Liver (tissue), 9 donors: ENCODE data around the gene DHRS12. TPM values are rescaled to one million over a fixed set of nuclear protein-coding genes. Genes with fewer than 3 reads are reported as not detected.

Experiments used
- DNase-seq: peaks from one replicate; pipeline ENCODE4 v3.0.0-alpha.2; 2017; ENCODE audit warnings: low spot score
- H3K27ac ChIP-seq, 2 donors: one replicate each; pipeline ENCODE4 v1.7.0; 2013; ENCODE audit warnings: inconsistent platforms in 2 of 2, low read length in 2 of 2, control low read depth in 1 of 2, low read depth in 1 of 2, mild to moderate bottlenecking in 1 of 2
- H3K27me3 ChIP-seq, 4 donors: one replicate each; pipeline versions ENCODE4 v1.6.1 to v1.7.0; 2013; ENCODE audit warnings: low read length in 3 of 4, inconsistent platforms in 1 of 4, mild to moderate bottlenecking in 1 of 4, moderate library complexity in 1 of 4; ENCODE audit not compliant: control insufficient read depth in 4 of 4, insufficient read depth in 4 of 4
- H3K36me3 ChIP-seq, 4 donors: one replicate each; pipeline versions ENCODE4 v1.6.1 to v1.7.0; 2013; ENCODE audit warnings: low read length in 3 of 4, mild to moderate bottlenecking in 3 of 4, low read depth in 1 of 4, moderate library complexity in 1 of 4; ENCODE audit not compliant: control insufficient read depth in 4 of 4, insufficient read depth in 3 of 4
- H3K4me1 ChIP-seq, 4 donors: one replicate each; pipeline versions ENCODE4 v1.6.1 to v1.7.0; 2013; ENCODE audit warnings: low read length in 3 of 4, mild to moderate bottlenecking in 3 of 4, moderate library complexity in 1 of 4; ENCODE audit not compliant: control insufficient read depth in 4 of 4, insufficient read depth in 4 of 4
- H3K4me3 ChIP-seq, 3 donors: one replicate each; pipeline versions ENCODE4 v1.6.1 to v1.7.0; 2013; ENCODE audit warnings: low read length in 3 of 3, control low read depth in 1 of 3, low read depth in 1 of 3, mild to moderate bottlenecking in 1 of 3
- H3K9ac ChIP-seq, 2 donors: one replicate each; pipeline ENCODE4 v1.7.0; 2013; ENCODE audit warnings: low read length in 2 of 2, mild to moderate bottlenecking in 2 of 2, moderate library complexity in 2 of 2, control low read depth in 1 of 2, low read depth in 1 of 2
- H3K9me3 ChIP-seq, 4 donors: one replicate each; pipeline versions ENCODE4 v1.6.1 to v1.7.0; 2013; ENCODE audit warnings: low read length in 3 of 4; ENCODE audit not compliant: control insufficient read depth in 4 of 4
- ATF3 ChIP-seq: IDR thresholded peaks from 2 replicates; pipeline ENCODE4 v1.6.1; 2016; ENCODE audit warnings: antibody characterized with exemption
- CTCF ChIP-seq: fragments of 150-350 bp; IDR thresholded peaks from 2 replicates; pipeline ENCODE4 v1.5.1; 2017; ENCODE audit warnings: improper control_type of control experiment, low read depth, low read length; ENCODE audit not compliant: missing input control
- EGR1 ChIP-seq, 2 donors: IDR thresholded peaks; 2 replicates each; pipeline ENCODE4 v1.6.1; 2016 to 2018; ENCODE audit warnings: antibody characterized with exemption in 2 of 2, low read depth in 2 of 2
- FOXA2 ChIP-seq: IDR thresholded peaks from 2 replicates; pipeline ENCODE4 v1.6.1; 2016; ENCODE audit warnings: antibody characterized with exemption
- GABPA ChIP-seq, 2 donors: IDR thresholded peaks in 1 of 2; conservative IDR thresholded peaks in 1 of 2; 2 replicates each; pipeline ENCODE4 v1.6.1; 2016; ENCODE audit warnings: antibody characterized with exemption in 2 of 2, mild to moderate bottlenecking in 1 of 2, moderate library complexity in 1 of 2
- HNF4A ChIP-seq, 2 donors: conservative IDR thresholded peaks; 2 replicates each; pipeline ENCODE4 v1.6.1; 2016; ENCODE audit warnings: antibody characterized with exemption in 2 of 2, mild to moderate bottlenecking in 2 of 2
- HNF4G ChIP-seq: IDR thresholded peaks from 2 replicates; pipeline ENCODE4 v1.6.1; 2016; ENCODE audit warnings: antibody characterized with exemption
- JUND ChIP-seq, 2 donors: IDR thresholded peaks; 2 replicates each; pipeline ENCODE4 v1.6.1; 2016; ENCODE audit warnings: antibody characterized with exemption in 2 of 2
- MAX ChIP-seq: IDR thresholded peaks from 2 replicates; pipeline ENCODE4 v1.6.1; 2016; ENCODE audit warnings: antibody characterized with exemption
- NR2F2 ChIP-seq: IDR thresholded peaks from 2 replicates; pipeline ENCODE4 v1.6.1; 2016; ENCODE audit warnings: antibody characterized with exemption
- RAD21 ChIP-seq, 2 donors: IDR thresholded peaks; 2 replicates each; pipeline ENCODE4 v1.6.1; 2016; ENCODE audit warnings: antibody characterized with exemption in 2 of 2, mild to moderate bottlenecking in 2 of 2
- ZBTB33 ChIP-seq: IDR thresholded peaks from 2 replicates; pipeline ENCODE4 v1.6.1; 2016; ENCODE audit warnings: antibody characterized with exemption
- WGBS: extraction: QIAGEN DNeasy Blood & Tissue Kit; methylation state at CpG from one replicate; pipeline ENCODE4 v1.1.7; 2013; 5-methylcytosine and 5-hydroxymethylcytosine counted together
- polyA plus RNA-seq, 2 donors: library from polyadenylated mRNA; stranded (reverse) in 1 of 2; unstranded in 1 of 2; fragments of 200-250 nt in 1 of 2; fragments of >200 nt in 1 of 2; fragmentation: Nextera tagmentation in 1 of 2; extraction: Ambion mirVana in 1 of 2; gene quantifications; one replicate each; pipeline versions ENCODE4 v1.2.1 to v1.2.3, GENCODE V29; 2013 to 2015
- total RNA-seq, 2 donors: library from RNA; depleted of rRNA; stranded (reverse); fragments of >200 nt; gene quantifications; one replicate each; pipeline ENCODE4 v1.2.3, GENCODE V29; 2014
- donor health status: healthy.
- donor health status: healthy.
- donor health status: healthy.
- donor health status: healthy.
- donor health status: healthy.

Gene DHRS12
- total and polyA plus RNA-seq, 4 donors = 6.5 to 15.5 (median 9.3) TPM

- peaks cover 0 to 14% (median 2%) of the 10 kb centered on the region in 4 donors for H3K36me3 ChIP-seq
- H3K4me1 ChIP-seq = no peaks in the 10 kb centered on the region
- no peak overlapping the region for H3K9ac ChIP-seq
- no peaks in the 10 kb centered on the region for H3K27me3 ChIP-seq
- DNase-seq = no peak
- no peak for TF ChIP-seq ZBTB33
- no peak for TF ChIP-seq JUND (IDR thresholded peaks at IDR 0.05)
- no peak for TF ChIP-seq FOXA2
- TF ChIP-seq HNF4A (conservative IDR thresholded peaks at IDR 0.05) = no peak
- TF ChIP-seq GABPA (IDR thresholded peaks at IDR 0.05 in 1 of 2, conservative IDR thresholded peaks at IDR 0.05 in 1 of 2) = no peak
- TF ChIP-seq NR2F2 = no peak
- TF ChIP-seq EGR1 (IDR thresholded peaks at IDR 0.05; ENCODE audit: low read depth in 2 of 2) = no peak
- no peak for TF ChIP-seq HNF4G
- no peak for TF ChIP-seq MAX
- no peak overlapping the region for H3K4me3 ChIP-seq
- WGBS = 95% methylated on average over 17 of the region's 17 CpGs
- no peak overlapping the region for H3K27ac ChIP-seq
- no peaks in the 10 kb centered on the region for H3K9me3 ChIP-seq
Observed at GRCh38 chr13:51771418-51772104, 32.4 kb downstream of the DHRS12 start.

GRCh38 chr13:51770681-51771417 lies 33.1 kb downstream of the DHRS12 start:
- Histone ChIP-seq H3K9ac (no peak overlapping the region), H3K4me3 (no peak overlapping the region), H3K27ac (no peak overlapping the region), H3K27me3 (no peaks in the 10 kb centered on the region), H3K4me1 (no peaks in the 10 kb centered on the region), H3K36me3 (peaks cover 0 to 14% (median 3%) of the 10 kb centered on the region in 4 donors), H3K9me3 (no peaks in the 10 kb centered on the region)
- DNase-seq = no peak
- TF ChIP-seq HNF4A (conservative IDR thresholded peaks at IDR 0.05) (no peak), ATF3 (no peak), RAD21 (IDR thresholded peaks at IDR 0.05) (no peak), MAX (no peak), GABPA (IDR thresholded peaks at IDR 0.05 in 1 of 2, conservative IDR thresholded peaks at IDR 0.05 in 1 of 2) (no peak), JUND (IDR thresholded peaks at IDR 0.05) (no peak), CTCF (no peak)
- 93% methylated on average over 11 of the region's 11 CpGs for WGBS
